HCT116 (cell line): ENCODE measurements around the gene CACNG5.

ENCODE experiments used
- EZH2 ChIP-seq: fragments of 200-600 bp; sonication (generic); IDR thresholded peaks from 2 replicates; pipeline ENCODE4 v1.6.1; 2017; ENCODE audit warnings: antibody characterized with exemption, mixed run types
- EZH2phosphoT487 ChIP-seq: fragments of 200-600 bp; IDR thresholded peaks from 2 replicates; pipeline ENCODE4 v1.6.1; 2018; ENCODE audit warnings: antibody characterized with exemption, borderline replicate concordance
- POLR2A ChIP-seq: IDR thresholded peaks from 2 replicates; pipeline ENCODE4 v1.7.0; 2011; ENCODE audit warnings: borderline replicate concordance; ENCODE audit not compliant: insufficient read depth, insufficient read length; ENCODE audit errors: extremely low read depth
- RAD21 ChIP-seq: IDR thresholded peaks from 2 replicates; pipeline ENCODE4 v1.6.1; 2012; ENCODE audit warnings: low read depth, mild to moderate bottlenecking
- SP1 ChIP-seq: IDR thresholded peaks from 2 replicates; pipeline ENCODE4 v1.6.1; 2012; ENCODE audit warnings: low read depth
- TCF7L2 ChIP-seq: IDR thresholded peaks from 2 replicates; pipeline ENCODE4 v1.7.0; 2011; ENCODE audit warnings: borderline replicate concordance, inconsistent platforms; ENCODE audit not compliant: insufficient read depth, insufficient read length; ENCODE audit errors: extremely low read depth
- TF ChIP-seq, protein P1 (sequence below): IDR thresholded peaks from 2 replicates; pipeline ENCODE4 v1.6.1; 2012
- TF ChIP-seq, protein P2 (sequence below), 3 experiments: fragments of 200-600 bp in 1 of 3; sonication (generic) in 1 of 3; IDR thresholded peaks in 2 of 3; conservative IDR thresholded peaks in 1 of 3; 2 replicates each; pipeline ENCODE4 v1.5.1; 2012 to 2017; ENCODE audit warnings: low read depth in 2 of 3, low read length in 2 of 3, antibody characterized with exemption in 1 of 3, borderline replicate concordance in 1 of 3, control low read depth in 1 of 3, mild to moderate bottlenecking in 1 of 3, mixed read lengths in 1 of 3, mixed run types in 1 of 3, moderate library complexity in 1 of 3; ENCODE audit not compliant: insufficient read depth in 1 of 3

DNA sequence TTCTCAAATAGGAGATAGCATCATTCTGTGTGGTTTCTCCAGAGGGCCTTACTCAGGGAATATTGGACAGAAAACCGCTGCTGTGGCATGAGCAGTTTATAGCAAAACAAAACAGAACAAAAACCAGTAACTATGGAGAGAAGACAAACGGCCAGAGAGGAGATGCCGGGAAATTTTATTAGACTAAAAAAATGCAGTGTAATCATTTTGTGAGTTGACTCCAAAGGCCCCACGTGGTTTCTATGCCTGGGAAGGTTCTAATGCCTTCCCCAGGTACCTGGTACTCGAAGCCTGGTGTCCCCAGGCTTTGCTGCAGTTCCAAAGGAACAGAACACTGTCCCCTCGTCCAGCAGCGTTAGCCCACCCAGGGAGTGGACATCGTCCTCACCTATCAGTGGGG lies 12.9 kb upstream of the CACNG5 start:
- TF ChIP-seq, protein P1, sequence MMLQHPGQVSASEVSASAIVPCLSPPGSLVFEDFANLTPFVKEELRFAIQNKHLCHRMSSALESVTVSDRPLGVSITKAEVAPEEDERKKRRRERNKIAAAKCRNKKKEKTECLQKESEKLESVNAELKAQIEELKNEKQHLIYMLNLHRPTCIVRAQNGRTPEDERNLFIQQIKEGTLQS, result no peak
- TF ChIP-seq, protein P2, sequence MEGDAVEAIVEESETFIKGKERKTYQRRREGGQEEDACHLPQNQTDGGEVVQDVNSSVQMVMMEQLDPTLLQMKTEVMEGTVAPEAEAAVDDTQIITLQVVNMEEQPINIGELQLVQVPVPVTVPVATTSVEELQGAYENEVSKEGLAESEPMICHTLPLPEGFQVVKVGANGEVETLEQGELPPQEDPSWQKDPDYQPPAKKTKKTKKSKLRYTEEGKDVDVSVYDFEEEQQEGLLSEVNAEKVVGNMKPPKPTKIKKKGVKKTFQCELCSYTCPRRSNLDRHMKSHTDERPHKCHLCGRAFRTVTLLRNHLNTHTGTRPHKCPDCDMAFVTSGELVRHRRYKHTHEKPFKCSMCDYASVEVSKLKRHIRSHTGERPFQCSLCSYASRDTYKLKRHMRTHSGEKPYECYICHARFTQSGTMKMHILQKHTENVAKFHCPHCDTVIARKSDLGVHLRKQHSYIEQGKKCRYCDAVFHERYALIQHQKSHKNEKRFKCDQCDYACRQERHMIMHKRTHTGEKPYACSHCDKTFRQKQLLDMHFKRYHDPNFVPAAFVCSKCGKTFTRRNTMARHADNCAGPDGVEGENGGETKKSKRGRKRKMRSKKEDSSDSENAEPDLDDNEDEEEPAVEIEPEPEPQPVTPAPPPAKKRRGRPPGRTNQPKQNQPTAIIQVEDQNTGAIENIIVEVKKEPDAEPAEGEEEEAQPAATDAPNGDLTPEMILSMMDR (IDR thresholded peaks at IDR 0.05 in 2 of 3, conservative IDR thresholded peaks at IDR 0.05 in 1 of 3; ENCODE audit: borderline replicate concordance in 1 of 3, insufficient read depth in 1 of 3, low read depth in 2 of 3, low read length in 2 of 3), result no peak
- TF ChIP-seq TCF7L2, result no peak
- no peak for TF ChIP-seq RAD21
- no peak for TF ChIP-seq SP1
- no peak for TF ChIP-seq EZH2phosphoT487
- TF ChIP-seq POLR2A, result no peak
- no peak for TF ChIP-seq EZH2
